Endothelial cell (in vitro differentiated cells): Measurements from ENCODE around the gene THSD4. TPM values are rescaled to one million over a fixed set of nuclear protein-coding genes. Genes with fewer than 3 reads are reported as not detected.

Experiments
- DNase-seq: peaks from one replicate; pipeline ENCODE4 v3.0.0; 2021; ENCODE audit warnings: low spot score
- H3K27ac Mint-ChIP-seq: one replicate; pipeline ENCODE4 v1.8.0; 2021; ENCODE audit warnings: mixed read lengths, inconsistent platforms; ENCODE audit not compliant: unreplicated experiment
- H3K27me3 Mint-ChIP-seq: one replicate; pipeline ENCODE4 v1.8.0; 2021; ENCODE audit warnings: mild to moderate bottlenecking, moderate library complexity, mixed read lengths, inconsistent platforms; ENCODE audit not compliant: unreplicated experiment
- H3K36me3 Mint-ChIP-seq: one replicate; pipeline ENCODE4 v1.8.0; 2021; ENCODE audit warnings: mild to moderate bottlenecking, low read depth, mixed read lengths, inconsistent platforms; ENCODE audit not compliant: unreplicated experiment
- H3K4me1 Mint-ChIP-seq: one replicate; pipeline ENCODE4 v1.8.0; 2021; ENCODE audit warnings: mild to moderate bottlenecking, mixed read lengths, inconsistent platforms; ENCODE audit not compliant: unreplicated experiment
- H3K4me3 Mint-ChIP-seq: one replicate; pipeline ENCODE4 v1.8.0; 2021; ENCODE audit warnings: mild to moderate bottlenecking, mixed read lengths, inconsistent platforms; ENCODE audit not compliant: unreplicated experiment
- H3K9me3 Mint-ChIP-seq: one replicate; pipeline ENCODE4 v1.8.0; 2021; ENCODE audit warnings: mixed read lengths, inconsistent platforms; ENCODE audit not compliant: unreplicated experiment
- total RNA-seq: library from RNA; stranded (reverse); fragmentation: NEBNext Ultra II Directional; extraction: Animal tissue kit (Norgen Biotek cat#: 25700); gene quantifications from one replicate; pipeline ENCODE4 v1.2.1, GENCODE V29; 2021; ENCODE audit not compliant: unreplicated experiment
- TF ChIP-seq, protein P1 (sequence below): fragments of 200-600 bp; sonication (generic); IDR thresholded peaks from one replicate; pipeline ENCODE4 v1.5.0; 2021; ENCODE audit warnings: antibody characterized with exemption; ENCODE audit not compliant: unreplicated experiment

Gene THSD4
- total RNA-seq, 1 donor from 2014 or later: 0.92 TPM

DNA sequence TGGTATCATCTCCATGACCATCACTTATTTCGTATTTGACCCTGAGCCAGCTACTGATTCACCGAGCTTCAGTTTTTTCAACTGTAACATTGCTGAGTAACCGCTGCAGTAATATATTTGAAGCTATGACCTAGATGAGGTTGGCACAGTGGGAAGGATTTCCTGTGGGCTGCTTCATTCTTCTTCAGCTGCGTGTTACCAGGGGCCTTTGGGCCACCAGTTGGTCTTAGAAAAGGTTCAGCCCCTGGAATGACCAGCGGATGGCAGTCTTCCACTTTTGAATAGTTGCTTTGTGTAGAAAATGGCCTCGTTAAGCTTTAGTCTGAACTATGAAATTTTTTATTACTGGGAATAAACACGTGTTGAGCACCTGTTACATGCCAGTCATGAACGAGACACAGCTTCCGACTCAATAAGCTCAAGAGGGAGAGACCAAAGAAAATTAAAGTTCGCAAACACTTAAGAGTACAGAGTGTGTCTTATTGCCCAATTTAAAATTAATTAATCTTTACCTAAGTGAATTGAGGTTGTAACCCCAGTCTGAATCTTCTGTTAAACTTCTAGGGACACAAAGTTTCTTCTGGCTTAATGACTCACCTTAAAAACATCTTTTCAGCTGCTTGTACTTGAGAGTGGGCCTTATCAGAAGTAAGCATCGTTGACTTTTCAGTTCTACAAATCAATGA, 637.5 kb downstream of the THSD4 start:
- DNase-seq: peak; percentile 44
- Mint-ChIP-seq H3K27me3 (no peaks in the 10 kb centered on the region), H3K4me3 (no peak overlapping the region), H3K4me1 (peaks cover 8% of the 10 kb centered on the region), H3K27ac (no peak overlapping the region), H3K36me3 (no peaks in the 10 kb centered on the region), H3K9me3 (no peaks in the 10 kb centered on the region)
- TF ChIP-seq, protein P1, sequence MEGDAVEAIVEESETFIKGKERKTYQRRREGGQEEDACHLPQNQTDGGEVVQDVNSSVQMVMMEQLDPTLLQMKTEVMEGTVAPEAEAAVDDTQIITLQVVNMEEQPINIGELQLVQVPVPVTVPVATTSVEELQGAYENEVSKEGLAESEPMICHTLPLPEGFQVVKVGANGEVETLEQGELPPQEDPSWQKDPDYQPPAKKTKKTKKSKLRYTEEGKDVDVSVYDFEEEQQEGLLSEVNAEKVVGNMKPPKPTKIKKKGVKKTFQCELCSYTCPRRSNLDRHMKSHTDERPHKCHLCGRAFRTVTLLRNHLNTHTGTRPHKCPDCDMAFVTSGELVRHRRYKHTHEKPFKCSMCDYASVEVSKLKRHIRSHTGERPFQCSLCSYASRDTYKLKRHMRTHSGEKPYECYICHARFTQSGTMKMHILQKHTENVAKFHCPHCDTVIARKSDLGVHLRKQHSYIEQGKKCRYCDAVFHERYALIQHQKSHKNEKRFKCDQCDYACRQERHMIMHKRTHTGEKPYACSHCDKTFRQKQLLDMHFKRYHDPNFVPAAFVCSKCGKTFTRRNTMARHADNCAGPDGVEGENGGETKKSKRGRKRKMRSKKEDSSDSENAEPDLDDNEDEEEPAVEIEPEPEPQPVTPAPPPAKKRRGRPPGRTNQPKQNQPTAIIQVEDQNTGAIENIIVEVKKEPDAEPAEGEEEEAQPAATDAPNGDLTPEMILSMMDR: peak; percentile 41

DNA sequence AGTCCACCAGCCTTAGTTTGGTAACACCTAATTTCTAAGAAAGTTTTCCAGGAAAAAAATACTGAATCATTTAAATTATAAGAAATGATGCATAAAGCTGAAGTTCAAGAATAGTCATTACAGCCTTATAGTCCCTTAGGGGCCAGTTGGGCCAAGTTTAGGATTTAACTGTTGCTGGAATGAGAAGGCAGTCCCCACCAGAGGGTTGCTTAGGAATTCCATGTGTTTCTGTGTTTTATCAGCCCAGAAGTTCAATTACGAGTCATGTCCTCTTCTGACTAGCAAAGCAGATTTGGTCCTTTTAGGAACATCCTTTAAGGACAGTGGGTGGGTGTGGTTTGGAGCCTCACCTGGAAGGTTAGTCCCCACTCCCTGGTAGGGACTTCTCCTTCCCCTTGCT, 638.1 kb downstream of the THSD4 start:
- H3K36me3 Mint-ChIP-seq: no peaks in the 10 kb centered on the region
- TF ChIP-seq, protein P1: no peak
- H3K4me1 Mint-ChIP-seq: peaks cover 5% of the 10 kb centered on the region
- H3K27me3 Mint-ChIP-seq: no peaks in the 10 kb centered on the region
- H3K27ac Mint-ChIP-seq: no peak overlapping the region
- H3K9me3 Mint-ChIP-seq: no peaks in the 10 kb centered on the region
- no peak overlapping the region for H3K4me3 Mint-ChIP-seq
- no peak for DNase-seq

DNA sequence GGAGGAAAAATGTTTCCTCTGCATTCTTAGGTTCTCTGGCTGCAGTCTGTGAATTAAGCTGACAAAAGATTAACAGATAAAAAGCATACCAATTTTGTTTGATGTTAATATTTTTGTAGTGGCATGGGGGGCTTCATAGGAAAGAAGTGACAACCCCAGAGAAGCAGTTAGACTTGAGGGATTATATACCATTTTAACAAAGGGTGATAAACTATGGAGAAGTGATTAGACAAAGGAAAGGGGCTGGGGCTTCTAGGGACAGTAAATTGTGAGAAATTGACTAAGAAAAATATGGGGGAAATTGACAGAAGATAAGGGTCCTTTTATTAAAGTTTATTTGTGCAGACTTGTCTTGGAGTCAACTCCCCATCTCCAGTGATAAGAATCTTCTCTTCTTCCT, 639.4 kb downstream of the THSD4 start:
- Mint-ChIP-seq H3K27me3 (no peaks in the 10 kb centered on the region), H3K4me1 (peaks cover 5% of the 10 kb centered on the region), H3K9me3 (no peaks in the 10 kb centered on the region), H3K36me3 (no peaks in the 10 kb centered on the region), H3K4me3 (no peak overlapping the region), H3K27ac (no peak overlapping the region)
- no peak for DNase-seq
- TF ChIP-seq, protein P1: no peak

DNA sequence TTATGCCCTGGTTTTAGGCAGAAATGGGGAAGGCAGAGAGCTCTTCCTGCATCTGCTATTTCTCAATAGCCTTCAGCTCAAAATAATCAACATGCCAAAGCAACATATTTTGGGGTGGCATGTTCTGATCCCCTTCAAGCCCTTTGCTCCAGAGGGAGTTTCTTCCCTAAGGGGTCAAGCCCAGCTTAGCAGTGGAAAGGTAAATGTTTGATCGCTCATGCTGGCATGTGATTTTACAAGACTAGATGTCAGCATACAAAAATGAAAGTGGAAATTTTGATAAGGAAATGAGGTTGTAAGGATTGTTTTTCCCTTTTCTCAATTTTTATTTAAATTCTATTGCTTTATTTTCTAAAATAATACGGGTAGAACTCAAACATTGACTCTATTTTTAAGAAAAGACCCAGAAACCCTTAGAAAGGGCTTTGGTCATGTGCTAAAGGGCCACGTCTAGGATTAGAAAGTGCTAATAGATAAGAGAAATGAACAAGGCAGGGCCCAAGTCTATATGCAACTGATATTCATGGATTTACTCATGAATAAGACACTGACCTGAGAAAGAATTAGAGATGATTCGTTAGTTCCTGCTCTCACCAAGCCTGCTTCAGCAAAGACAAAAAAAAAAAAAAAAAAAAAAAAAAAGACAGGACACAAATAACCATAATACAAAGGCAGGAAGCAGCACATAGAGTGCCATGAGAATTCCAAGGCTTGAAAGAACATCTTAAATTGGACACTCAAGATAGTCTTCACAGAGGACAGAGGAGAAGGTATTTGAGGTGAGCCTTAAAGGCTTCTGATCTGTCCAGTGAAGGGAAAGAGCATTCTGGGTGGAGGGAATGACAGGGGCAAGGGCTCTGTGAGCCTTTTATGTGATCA, 640.1 kb downstream of the THSD4 start:
- no peaks in the 10 kb centered on the region for H3K9me3 Mint-ChIP-seq
- TF ChIP-seq, protein P1: no peak
- no peak for DNase-seq
- H3K4me1 Mint-ChIP-seq: peaks cover 5% of the 10 kb centered on the region
- H3K27me3 Mint-ChIP-seq: no peaks in the 10 kb centered on the region
- no peaks in the 10 kb centered on the region for H3K36me3 Mint-ChIP-seq
- no peak overlapping the region for H3K27ac Mint-ChIP-seq
- no peak overlapping the region for H3K4me3 Mint-ChIP-seq
